Central memory CD4-positive, alpha-beta T cell (primary cell): ENCODE results near the gene LGALS7B.
"Not testable (repeated sequence)": the region's sequence is repeated elsewhere in the genome, so short reads cannot be mapped to it uniquely, and the experiment has no call there.

Source experiments
- DNase-seq: peaks from one replicate; pipeline ENCODE4 v3.0.0; 2022

Gene LGALS7B

DNA sequence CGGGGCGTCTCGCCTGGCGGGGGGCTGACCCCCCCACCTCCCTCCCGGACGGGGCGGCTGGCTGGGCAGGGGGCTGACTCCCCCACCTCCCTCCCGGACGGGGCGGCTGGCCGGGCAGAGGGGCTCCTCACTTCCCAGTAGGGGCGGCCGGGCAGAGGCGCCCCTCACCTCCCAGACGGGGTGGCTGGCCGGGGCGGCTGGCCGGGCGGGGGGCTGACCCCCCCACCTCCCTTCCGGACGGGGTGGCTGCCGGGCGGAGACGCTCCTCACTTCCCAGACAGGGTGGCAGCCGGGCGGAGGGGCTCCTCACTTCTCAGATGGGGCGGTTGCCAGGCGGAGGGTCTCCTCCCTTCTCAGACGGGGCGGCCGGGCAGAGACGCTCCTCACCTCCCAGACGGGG is 8.8 kb downstream of the LGALS7B start:
- not testable (repeated sequence) for DNase-seq

DNA sequence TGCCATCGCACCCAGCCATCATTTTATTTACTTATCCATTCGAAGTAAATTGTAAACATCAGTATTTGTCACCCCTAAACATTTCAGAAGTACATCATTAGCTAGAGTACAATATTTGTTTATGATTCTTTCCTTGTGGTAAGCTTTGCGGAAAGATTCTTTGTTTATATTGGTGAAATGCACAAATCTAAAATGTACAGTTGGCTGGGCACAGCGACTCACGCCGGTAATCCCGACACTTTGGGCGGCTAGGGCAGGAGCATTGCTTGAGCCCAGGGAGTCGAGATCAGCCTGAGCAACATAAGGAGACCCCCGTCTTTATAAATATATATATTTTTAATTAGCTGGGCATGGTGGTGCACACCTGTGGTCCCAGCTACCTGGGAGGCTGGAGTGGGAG is 10.1 kb downstream of the LGALS7B start:
- DNase-seq, result no peak

DNA sequence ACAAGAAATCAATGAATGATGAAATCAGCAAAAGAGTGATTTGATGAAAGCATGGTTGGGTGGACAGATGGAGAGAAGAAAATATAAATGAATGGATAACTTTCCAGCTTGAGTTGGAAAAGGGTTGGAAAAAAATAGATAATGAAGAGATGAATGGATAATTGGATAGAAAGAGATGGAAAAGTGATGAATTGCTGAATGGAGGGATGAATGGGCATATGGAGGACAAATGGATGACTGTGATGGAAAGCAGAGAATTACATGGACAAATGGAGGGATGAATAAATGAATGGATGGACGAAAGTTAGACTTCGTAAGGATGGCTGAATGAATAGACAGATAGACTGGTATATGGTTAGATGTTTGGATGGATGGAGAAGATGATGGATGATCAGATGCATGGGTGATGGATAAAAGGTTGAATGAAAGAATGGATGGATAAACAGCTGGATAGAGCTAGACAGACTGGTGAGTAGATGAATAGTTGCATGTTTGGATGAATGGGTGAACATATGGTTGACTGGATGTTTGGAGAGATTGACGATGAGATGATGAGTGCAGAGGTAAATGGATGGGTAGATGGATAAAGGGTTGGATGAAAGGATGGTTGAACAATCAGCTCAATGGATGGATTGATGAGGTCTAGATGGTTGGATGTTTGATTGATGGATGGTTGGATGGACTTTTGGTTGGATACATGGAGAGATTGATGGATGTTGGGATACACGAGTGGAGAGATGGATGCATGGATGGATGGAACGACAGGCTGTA is 11.8 kb downstream of the LGALS7B start:
- DNase-seq, result no peak

DNA sequence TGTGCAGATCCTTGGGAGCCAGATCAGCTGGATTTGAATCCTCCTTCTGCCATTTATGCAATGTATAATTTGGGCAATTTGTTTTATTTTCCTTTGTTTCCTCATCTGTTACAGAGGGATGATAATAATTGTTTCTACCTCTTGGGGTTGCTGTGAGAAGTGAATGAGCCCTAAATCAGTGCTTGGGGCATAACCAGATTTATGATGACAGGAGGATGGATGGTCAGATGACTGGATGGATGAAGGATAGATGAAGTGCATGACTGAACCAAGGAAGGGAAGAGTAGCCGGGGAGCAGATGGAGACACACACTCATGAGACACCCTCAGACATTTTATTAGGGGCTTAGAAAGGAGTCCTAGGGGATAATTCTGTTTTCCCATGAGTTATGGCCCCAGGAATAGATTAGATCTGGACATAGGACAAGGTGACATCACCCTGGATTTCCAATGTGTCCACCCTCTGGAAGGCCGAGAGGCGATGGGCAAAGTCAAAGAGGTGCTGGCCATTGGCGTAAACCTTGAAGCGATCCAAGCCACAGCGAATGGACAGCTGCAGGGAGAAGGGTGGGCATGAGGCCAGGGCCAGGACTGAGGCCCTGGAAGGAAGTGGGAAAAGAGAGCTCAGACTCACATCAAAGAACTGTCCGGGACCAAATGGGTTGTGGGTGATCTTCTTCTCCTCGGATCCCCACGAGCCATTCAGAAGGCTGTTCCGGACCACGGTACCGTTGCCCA is 12.5 kb downstream of the LGALS7B start:
- DNase-seq, result no peak

DNA sequence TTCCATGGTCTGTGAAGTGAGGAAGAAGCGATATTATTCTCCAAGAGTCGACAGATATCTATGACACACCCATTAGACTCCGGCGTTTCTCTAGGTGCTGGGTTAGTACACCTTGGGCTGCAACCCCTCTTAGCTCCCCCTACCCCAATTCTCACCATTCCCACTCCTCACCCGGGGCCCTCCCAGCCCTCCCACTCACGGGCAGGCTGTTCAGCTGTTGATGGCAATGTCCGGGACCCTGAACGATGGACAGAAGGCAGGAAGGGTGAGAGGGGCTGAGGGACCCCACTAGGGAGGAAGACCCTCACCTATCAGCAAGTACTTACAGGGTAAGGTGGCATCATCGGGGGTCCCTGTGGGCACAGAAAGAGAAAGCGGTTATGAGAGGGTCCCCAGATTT is 14.5 kb downstream of the LGALS7B start:
- DNase-seq, result no peak

DNA sequence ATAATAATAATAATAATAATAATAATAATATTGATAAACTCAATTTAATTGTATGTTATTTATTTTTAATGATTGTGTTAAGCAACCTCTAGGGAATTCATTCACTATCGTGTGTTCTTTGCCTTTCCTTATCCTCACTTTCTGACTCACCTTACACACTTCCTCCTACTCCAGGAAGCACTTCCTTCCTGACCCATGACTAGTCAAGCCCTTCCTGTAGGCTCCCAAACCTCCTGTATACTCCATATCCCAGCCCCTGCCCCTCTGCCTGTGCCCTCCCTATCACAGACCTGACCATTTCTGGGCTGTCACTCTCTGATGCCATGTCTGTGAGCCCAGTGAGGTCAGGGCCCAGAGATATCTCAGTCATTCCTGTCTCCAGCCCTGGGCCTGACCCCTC is 16.2 kb downstream of the LGALS7B start:
- no peak for DNase-seq

DNA sequence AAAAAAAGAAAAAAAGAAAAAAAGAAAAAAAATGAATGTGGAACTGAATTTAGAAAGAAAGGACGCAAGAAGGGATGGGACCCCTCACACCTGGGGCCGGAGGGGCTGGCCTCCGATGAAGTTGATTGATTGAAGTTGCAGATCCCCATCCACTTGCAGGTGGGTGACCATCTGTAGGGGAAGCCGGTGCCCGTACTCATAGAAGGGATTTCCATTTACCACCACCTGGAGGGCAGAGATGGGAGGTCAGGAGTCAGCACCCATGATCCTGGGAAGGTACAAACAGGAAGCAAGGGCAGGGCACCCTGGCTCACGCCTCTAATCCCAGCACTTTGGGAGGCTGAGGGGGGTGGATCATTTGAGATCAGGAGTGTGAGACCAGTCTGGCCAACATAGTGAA is 17.4 kb downstream of the LGALS7B start:
- DNase-seq, result no peak

DNA sequence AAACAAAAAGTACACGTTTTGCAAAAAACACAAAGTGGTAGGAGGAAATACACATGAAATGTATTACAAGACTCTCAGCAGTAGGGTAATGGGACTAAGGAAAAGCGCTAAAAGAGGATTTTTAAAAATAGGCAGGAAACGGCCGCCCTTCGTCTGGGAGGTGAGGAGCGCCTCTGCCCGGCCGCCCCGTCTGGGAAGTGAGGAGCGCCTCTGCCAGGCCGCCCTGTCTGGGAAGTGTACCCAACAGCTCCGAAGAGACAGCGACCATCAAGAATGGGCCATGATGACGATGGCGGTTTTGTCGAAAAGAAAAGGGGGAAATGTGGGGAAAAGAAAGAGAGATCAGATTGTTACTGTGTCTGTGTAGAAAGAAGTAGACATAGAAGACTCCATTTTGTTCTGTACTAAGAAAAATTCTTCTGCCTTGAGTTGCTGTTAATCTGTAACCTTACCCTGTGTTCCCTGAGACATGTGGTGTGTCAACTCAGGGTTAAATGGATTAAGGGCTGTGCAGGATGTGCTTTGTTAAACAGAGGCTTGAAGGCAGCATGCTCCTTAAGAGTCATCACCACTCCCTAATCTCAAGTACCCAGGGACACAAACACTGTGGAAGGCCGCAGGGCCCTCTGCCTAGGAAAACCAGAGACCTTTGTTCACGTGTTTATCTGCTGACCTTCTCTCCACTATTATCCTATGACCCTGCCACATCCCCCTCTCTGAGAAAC is 18.5 kb downstream of the LGALS7B start:
- not testable (repeated sequence) for DNase-seq

DNA sequence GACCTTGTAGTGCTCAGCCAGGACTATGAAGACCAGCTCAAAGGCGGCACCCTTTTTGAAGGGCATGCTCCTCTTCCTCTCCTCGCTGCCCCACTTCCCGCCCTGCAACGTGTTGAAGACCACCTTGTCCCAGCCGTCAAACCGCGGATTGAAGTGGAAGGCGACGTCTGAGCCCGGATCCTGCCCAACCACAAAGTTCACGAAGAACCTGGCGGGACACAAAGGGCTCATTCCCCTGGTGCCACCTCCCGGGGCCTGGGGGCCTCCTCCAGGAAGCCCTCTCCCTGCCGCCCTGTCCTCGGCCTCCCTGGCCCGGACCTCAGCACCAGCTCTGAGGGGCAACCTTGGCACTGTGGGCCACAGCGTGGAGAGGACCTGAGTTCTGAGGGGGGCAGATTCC is 19.7 kb downstream of the LGALS7B start:
- DNase-seq, result no peak

DNA sequence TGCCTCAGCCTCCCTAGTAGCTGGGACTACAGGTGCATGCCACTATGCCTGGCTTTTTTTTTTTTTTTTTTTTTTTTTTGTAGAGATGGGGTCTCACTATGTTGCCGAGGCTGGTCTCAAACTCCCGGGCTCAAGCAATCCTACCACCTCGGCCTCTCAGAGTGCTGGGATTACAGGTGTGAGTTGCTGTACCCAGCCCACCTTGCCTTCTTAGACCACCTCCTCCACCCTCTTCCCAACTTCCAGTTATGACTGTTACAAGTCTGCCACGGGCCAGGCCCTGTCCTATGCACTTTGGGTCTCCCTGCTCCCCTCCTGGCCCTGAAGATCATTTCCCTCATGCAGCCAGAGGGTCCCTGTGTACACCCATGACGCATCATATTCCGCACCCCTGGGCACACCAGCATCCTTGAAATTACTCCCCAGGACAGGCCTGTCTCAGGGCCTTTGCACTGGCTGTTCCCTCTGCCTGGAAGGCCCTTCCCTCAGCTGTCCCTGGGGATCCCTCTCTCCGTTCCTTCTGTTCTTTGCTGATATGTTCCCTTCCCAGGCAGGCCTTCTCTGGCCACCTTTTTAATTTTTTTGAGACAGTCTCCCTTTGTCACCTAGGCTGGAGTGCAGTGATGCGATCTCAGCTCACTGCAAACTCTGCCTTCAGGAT is 20.7 kb downstream of the LGALS7B start:
- no peak for DNase-seq

DNA sequence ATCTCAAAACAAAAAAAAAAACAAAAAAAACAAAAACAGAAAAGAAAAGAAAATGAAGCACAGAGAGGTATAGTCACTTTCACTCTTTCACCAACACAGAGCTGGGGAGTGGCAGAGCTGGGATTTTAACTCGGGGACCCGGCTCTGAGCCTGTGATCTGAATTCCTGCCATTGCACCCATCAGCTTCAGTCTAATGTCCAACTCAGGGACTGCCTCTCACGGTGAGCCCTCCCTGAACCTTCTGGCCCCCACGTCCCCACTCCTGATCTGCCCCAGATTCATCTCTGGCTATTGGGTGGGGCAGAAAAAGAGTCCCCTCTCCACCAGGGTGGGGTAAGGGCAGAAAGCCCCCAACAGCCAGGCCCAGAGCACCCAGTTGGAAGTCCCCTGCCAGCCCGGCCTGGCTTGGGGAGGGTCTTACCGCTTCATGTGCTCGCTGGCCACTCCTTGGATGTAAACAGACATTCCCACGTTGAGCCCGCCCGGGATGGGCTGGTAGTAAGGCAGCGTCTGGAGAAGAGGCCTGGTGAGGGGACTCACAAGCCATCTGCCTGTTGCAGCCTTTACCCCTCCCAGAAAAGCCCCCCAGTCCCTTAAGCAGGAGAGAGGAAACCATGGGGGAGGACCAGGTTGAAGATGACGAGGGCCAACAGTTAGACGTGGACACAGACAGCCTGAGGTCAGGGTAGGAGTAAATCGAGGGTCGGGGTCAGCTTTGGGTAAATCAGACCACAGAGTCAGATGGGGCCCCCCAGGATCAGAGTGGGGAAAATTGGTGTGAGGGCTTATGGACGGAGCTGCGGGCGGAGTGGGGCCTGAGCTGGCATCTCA is 23.2 kb downstream of the LGALS7B start:
- DNase-seq, result no peak

DNA sequence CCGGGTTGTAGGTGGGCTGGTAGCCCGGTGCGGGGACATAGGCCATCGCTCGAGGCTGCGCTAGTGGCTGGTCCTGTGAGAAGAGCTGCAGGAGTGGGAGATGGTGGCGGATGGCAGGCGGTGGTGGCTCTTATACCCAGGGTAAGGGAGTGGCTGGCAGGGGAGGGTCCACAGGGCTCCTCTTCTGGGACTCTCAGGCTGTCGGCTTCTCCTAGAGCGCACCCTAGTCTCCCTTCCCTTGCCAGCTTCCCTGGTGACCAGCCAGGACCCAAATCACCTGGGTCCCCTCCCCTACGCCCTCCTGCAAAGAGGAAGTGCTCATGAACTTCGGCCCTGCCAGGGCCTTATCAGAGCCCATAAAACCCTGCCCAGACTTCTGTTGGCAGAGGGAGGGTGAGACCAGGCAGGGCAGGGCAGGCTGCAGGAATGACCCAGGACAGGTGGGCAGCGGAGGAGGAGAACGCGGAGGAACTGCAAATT is 23.9 kb downstream of the LGALS7B start, which contains the start of gene LGALS4:
Gene LGALS4 (minus strand): TSS at position 105 of the 480 bp plus-strand sequence. CDS start 59 bp downstream, at position 46.
- DNase-seq, result no peak

DNA sequence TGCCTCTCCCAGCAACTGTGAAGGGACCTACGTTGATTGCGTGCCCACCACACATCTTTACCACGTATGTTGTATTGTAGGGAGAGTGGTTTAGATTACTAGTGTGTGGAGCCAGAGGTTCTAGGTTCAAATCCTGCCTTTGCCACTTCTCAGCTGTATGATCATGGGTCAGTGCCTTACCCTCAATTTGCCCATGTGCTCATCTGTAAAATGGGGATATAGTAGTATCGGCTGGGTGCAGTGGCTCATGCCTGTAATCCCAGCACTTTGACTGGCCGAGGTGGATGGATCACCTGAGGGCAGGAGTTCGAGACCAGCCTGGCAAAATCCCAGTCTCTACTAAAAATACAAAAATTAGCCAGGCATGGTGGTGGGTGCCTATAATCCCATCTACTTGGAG is 24.3 kb downstream of the LGALS7B start:
- DNase-seq, result no peak

DNA sequence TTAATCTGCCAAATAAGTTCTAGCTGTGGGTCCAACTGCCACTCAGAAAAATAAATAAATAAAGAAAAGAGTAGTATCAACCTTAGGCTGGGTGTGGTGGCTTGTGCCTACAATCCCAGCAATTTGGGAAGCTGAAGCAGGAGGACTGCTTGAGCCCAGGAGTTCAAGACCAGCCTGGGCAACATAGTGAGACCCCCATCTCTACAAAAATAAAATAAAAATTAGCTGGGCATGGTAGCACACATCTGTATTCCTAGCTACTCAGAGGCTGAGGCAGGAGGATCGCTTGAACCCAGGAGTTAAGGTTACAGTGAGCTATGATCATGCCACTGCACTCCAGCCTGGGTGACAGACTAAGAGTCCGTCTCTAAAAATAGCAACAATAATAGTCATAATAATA is 24.9 kb downstream of the LGALS7B start:
- not testable (repeated sequence) for DNase-seq

DNA sequence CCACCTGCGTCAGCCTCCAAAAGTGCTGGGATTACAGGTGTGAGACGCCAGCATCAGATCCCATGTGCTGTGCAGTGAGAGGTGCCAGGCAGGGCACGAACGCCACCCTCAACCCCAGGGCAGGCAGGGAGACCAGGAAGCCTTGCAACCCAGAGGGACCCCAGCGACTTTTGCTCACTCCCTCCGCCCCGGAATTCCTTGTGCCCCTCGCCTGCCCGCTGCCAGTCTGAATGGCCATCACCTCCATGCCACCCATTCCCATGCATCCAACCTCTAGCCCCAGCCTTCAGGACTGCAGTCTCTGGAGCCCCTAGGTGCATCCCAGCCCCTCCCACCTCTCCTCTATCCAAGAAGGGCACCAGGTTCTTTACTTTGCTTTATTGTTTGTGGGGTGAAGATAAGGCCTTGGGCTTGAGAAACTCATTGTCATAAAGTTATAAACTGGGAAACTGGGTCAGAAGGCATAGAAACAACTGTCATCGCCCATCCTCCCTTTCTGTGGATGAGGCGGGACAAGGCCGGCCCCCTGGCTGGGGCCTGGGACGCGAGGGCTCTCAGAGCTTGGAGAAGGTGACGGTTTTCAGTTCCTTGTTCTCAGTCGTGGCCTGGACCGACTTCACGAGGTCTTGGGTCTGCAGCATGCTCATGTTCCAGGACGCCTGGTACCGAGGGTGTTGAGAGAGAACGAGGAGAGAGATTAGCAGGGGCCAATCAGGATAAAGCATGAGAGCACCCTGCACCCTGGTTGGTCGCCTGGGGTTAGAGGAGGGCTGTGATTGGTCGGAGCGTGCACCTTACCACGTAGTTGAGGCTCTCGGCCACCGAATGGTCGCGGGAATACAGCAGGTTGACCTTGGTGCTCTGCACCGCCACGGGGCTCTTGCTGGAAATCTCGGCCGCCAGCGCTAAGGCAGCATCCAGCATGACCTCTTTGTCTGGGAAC is 26.3 kb downstream of the LGALS7B start:
- no peak for DNase-seq

DNA sequence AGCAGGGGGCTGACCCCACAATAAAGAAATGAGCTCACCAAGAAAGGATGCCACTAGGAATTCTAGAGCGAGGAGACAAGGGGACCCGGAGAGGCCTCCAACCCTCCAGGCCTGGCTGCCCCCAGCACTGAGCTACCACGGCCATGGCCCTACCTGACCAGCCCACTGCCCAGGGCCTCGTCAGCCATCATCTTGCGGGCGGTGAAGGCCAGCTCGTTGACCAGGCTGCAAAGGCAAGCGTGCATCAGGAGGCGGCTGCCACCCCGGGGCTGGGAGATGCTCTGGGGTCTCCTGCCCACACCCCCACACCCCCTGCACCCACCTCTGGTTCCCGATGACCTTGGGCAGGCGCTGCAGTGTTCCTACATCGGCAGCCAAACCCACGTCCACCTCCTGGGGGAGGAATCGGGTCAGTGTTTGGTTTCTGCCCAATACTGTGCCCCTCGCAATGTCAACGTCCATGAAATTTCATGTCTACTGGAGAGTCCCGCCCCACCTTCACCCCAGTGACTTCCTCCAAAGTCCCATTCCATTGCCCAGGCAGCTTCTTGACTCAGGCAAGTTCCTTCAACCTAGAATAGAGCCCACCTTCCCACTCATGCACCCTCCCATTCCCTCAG is 27.2 kb downstream of the LGALS7B start:
- no peak for DNase-seq

DNA sequence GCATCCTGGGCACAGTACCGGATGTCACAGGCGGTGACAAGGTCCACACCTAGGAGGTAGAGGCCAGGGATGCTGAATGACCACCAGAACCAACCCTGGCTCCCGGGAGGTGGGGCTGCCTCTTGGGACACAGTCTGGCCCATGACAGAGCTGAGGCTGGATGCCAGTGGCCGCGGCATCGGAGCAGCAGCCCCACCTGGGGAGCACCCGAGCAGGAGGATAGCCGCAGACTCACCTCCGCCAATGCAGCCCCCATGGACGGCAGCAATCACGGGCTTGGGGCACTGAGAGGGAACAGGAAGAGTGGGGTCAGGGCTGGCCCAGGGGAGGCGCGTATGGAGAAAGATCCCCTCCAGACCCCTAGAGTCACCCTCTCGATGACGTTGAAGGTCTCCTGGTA is 28.1 kb downstream of the LGALS7B start:
- no peak for DNase-seq

DNA sequence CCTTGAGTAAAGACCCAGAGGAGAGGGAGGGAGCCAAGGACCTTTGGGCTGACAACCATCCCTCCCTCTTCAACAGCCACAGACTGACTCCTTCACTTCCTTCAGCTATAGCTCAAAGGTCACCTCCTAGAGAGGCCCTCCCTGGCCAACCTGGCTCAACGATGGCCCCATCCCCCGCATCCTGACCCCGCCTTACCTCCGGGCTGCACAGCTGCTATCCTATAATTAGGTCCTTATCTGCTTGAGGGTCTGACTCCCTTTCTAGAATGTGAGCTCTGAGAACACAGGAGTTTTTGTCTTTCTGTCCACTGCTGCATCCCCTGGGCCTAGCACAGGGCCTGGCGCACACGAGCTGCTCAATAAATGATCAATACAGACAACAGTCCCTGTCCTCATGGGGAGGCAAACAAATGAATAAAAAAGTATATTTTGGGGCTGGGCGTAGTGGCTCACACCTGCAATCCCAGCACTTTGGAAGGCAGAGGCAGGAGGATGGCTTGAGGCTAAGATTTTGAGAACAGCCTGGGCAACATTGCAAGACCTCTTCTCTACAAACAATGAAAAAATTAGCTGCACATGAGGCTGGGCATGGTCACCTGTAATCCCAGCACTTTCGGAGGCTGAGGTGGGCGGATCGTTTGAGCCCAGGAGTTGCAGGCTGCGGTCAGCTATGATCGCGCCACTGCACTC is 30.4 kb downstream of the LGALS7B start:
- no peak for DNase-seq

DNA sequence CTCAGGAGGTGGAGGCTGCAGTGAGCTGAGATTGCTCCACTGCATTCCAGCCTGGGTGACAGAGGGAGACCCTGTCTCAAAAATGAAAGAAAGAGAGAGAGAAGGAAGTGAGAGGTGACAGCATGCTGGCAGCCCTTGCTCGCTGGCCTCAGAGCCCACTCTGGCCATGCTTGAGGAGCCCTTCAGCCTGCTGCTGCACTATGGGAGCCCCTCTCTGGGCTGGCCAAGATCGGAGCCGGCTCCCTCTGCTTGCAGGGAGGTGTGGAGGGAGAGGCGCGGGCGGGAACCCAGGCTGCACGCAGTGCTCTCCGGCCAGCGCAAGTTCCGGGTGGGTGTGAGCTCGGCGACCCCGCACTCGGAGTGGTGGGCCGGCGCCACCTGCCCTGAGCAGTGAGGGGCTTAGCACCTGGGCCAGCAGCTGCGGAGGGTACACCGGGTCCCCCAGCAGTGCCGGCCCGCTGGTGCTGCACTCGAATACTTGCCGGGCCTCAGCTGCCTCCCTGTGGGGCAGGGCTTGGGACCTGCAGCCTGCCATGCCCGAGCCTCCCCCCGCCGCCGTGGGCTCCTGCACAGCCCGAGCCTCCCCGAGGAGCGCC is 32.3 kb downstream of the LGALS7B start:
- not testable (repeated sequence) for DNase-seq
